ENCODE measurements around the gene MEX3B.

The MEX3B gene

DNA sequence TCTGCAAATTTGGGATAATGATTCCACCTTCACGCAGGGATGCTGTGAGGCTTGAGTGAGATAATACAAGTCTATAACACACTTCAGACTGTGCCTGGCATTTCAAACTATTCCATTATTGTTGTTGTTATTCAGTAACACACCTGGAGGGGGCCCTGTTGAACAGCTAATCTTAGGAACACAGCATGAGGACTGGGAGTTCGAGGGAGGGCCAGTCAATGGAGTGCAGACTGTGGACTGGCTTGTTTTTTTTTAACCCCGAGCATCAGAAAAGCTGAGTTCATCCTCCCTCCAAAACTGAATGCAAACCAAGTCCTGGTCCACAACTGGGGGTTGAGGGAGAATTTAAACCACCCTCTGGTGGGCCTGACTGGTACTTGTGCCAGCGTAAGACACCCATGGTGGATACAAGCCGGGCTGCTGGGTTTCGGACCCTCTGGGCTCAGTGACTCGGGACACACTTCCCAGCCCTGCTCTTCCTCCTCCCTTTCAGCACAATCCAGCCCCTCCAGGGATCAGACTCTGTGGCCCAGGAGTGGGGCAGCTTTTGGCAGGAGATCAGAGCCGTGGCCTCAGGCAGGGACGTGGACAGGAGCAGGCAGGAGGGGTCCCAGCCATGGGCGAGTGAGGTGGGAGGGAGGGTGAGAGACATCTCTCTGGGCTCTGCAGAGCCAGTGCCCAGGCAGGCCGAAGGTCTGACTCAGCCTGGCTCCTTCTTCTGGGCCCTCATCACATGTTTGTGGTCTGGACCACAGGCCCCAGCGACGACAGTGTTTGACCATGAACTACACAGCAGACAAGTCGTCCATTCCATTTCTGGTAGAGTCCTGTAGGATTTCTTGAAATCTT is 36.3 kb upstream of the MEX3B start:
- ChIA-PET POLR2A (no interaction called here), CTCF (interaction anchor here (0.6 to 1.6 kb wide), 3 partner anchors 19 to 500 kb away, joined by 3 to 5 read pairs (median 4); no protein-coding TSS in a partner anchor)
- peak; percentile 44 for DNase-seq (ENCODE audit: extremely low spot score)
- no peak for TF ChIP-seq ELF4 (IDR thresholded peaks at IDR 0.05)
- no peak for TF ChIP-seq TARDBP (IDR thresholded peaks at IDR 0.05)
- TF ChIP-seq FOXA1 (IDR thresholded peaks at IDR 0.05): no peak
- no peak for TF ChIP-seq BHLHE40 (IDR thresholded peaks at IDR 0.05; ENCODE audit: borderline replicate concordance)
- TF ChIP-seq ARNT (IDR thresholded peaks at IDR 0.05): no peak
- TF ChIP-seq, protein P1, sequence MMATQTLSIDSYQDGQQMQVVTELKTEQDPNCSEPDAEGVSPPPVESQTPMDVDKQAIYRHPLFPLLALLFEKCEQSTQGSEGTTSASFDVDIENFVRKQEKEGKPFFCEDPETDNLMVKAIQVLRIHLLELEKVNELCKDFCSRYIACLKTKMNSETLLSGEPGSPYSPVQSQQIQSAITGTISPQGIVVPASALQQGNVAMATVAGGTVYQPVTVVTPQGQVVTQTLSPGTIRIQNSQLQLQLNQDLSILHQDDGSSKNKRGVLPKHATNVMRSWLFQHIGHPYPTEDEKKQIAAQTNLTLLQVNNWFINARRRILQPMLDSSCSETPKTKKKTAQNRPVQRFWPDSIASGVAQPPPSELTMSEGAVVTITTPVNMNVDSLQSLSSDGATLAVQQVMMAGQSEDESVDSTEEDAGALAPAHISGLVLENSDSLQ (IDR thresholded peaks at IDR 0.05): no peak
- TF ChIP-seq LEF1 (IDR thresholded peaks at IDR 0.05; ENCODE audit: borderline replicate concordance): no peak
- no peak for TF ChIP-seq NFRKB (IDR thresholded peaks at IDR 0.05)
- no peak for TF ChIP-seq FOXK2 (IDR thresholded peaks at IDR 0.05)
- no peak for TF ChIP-seq L3MBTL2 (conservative IDR thresholded peaks at IDR 0.05)
- TF ChIP-seq CTBP1 (IDR thresholded peaks at IDR 0.05; ENCODE audit: borderline replicate concordance): no peak
- no peak for TF ChIP-seq ZNF384 (IDR thresholded peaks at IDR 0.05)

DNA sequence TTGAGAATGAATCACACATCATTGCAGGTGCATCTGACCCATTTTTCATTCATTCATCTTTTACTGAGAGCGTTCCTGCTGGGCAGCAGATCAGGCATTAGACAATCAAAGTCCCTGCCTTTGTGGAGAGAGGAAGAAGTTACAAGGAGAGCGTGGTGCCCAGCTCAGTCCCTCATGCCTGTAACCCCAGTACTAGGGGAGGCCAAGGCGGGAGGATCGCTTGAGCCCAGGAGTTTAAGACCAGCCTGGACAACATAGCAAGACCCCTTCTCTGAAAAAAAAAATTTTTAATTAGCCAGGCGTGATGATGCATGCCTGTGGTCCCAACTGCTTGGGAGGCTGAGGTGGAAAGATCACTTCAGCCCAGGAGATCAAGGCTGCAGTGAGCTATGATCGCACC is 35.0 kb upstream of the MEX3B start:
- ChIA-PET CTCF (interaction anchor here (1.6 kb wide), 1 partner anchor 20 kb away, joined by 4 read pairs; no protein-coding TSS in a partner anchor), POLR2A (no interaction called here)
- no peak for DNase-seq (ENCODE audit: extremely low spot score)
- TF ChIP-seq FOXK2 (IDR thresholded peaks at IDR 0.05): no peak
- no peak for TF ChIP-seq CTBP1 (IDR thresholded peaks at IDR 0.05; ENCODE audit: borderline replicate concordance)
- no peak for TF ChIP-seq SP1 (IDR thresholded peaks at IDR 0.05)
- no peak for TF ChIP-seq NFRKB (IDR thresholded peaks at IDR 0.05)
- TF ChIP-seq ELF4 (IDR thresholded peaks at IDR 0.05): no peak
- no peak for TF ChIP-seq FOXM1 (IDR thresholded peaks at IDR 0.05; ENCODE audit: borderline replicate concordance)
- TF ChIP-seq LEF1 (IDR thresholded peaks at IDR 0.05; ENCODE audit: borderline replicate concordance): no peak
- no peak for TF ChIP-seq TARDBP (IDR thresholded peaks at IDR 0.05)
- no peak for TF ChIP-seq ZNF384 (IDR thresholded peaks at IDR 0.05)
- TF ChIP-seq ARNT (IDR thresholded peaks at IDR 0.05): no peak
- no peak for TF ChIP-seq HDGF (IDR thresholded peaks at IDR 0.05; ENCODE audit: borderline replicate concordance)

DNA sequence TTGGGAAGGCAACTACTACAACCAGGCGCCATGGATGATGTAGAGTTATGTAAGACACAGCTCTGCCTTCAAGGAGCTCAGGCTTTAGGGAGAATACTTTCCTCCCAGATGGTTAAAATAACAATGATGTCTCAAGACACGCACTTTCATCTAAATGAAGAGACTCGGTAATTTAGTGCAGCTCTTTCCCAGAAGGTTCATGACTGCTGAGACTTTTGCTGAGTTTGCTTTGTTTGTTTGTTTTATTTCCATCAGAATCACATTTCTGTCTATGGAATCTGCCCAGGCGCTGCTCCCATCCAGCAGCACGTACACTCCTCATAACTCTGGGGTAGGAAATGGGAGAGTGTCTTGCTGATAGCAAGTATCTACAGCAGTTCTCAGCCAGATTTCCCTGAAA is 33.9 kb upstream of the MEX3B start:
- TF ChIP-seq BHLHE40 (IDR thresholded peaks at IDR 0.05; ENCODE audit: borderline replicate concordance): no peak
- TF ChIP-seq, protein P1 (IDR thresholded peaks at IDR 0.05): no peak
- TF ChIP-seq L3MBTL2 (conservative IDR thresholded peaks at IDR 0.05): no peak
- TF ChIP-seq FOXM1 (IDR thresholded peaks at IDR 0.05; ENCODE audit: borderline replicate concordance): no peak
- no peak for TF ChIP-seq FOXA1 (IDR thresholded peaks at IDR 0.05)
- no peak for TF ChIP-seq SP1 (IDR thresholded peaks at IDR 0.05)
- DNase-seq (ENCODE audit: extremely low spot score): no peak
- POLR2A ChIA-PET: interaction anchor here (1.0 kb wide), 1 partner anchor 34 kb away, joined by 4 read pairs; the partner anchor contains the start of gene MEX3B
- CTCF ChIA-PET: no interaction called here

DNA sequence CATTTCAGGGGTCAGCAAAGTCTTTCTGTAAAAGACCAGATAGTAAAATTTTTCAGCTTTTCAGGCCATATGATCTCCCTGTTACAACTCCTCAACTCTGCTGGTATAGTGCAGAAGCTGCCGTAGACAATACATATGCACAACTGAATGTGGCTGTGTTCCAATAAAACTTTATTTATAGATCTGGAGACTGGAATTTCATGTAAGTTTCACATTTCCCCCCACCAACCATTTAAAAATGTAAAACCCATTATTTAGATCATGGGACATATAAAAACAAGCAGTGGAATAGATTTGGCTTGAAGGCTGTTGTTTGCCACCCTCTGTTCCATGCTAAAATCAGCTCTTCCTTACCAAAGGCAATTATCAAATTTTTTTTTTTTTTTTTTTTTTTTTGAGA is 28.8 kb upstream of the MEX3B start:
- DNase-seq (ENCODE audit: extremely low spot score): no peak
- ChIA-PET CTCF (interaction anchor here (0.6 to 1.1 kb wide), 2 partner anchors 34 to 42 kb away, joined by 3 read pairs; no protein-coding TSS in a partner anchor), POLR2A (interaction anchor here (0.6 to 1.0 kb wide), 2 partner anchors 12 to 29 kb away, joined by 3 to 5 read pairs; partner anchors contain the start of gene MEX3B)
- TF ChIP-seq NFRKB (IDR thresholded peaks at IDR 0.05): no peak
- TF ChIP-seq, protein P1 (IDR thresholded peaks at IDR 0.05): no peak

DNA sequence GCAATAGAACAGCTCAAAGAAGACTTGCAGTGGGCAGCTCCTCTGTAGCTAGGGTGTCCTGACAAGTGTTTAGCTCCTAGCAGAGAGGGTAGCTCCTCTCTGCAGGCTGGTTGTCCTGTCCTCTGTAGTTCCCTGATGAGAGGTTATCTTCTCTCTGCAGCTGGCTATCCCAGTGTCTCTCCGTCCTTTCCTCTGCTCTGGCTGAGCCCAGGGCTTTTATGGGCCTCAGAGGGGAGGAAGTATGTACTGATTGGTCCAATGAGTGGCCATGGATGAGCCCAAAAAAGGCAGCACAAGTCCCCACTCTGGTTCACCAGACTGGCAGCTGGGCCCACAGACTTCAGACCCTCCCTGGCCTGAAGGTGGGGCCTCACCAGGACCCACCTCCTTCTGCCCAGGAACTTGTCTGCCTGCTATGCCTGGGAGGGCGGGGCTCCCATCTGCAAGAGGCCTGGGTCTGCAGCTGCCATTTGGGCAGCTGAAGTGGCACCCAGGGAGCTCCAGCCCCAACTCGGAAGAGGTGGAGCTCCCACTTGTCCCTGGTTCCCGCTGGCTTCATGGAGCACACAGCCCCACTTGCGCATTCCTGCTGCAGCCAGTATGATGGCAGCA is 27.2 kb upstream of the MEX3B start:
- POLR2A ChIA-PET: no interaction called here
- CTCF ChIA-PET: no interaction called here

More for the DNA sequence above, 27.2 kb upstream of the MEX3B start:
- TF ChIP-seq L3MBTL2 (conservative IDR thresholded peaks at IDR 0.05): no peak
- no peak for TF ChIP-seq BHLHE40 (IDR thresholded peaks at IDR 0.05; ENCODE audit: borderline replicate concordance)
- TF ChIP-seq LEF1 (IDR thresholded peaks at IDR 0.05; ENCODE audit: borderline replicate concordance): no peak
- no peak for TF ChIP-seq SP1 (IDR thresholded peaks at IDR 0.05)
- TF ChIP-seq TARDBP (IDR thresholded peaks at IDR 0.05): no peak
- TF ChIP-seq SUZ12 (IDR thresholded peaks at IDR 0.05): no peak
- no peak for TF ChIP-seq ZNF384 (IDR thresholded peaks at IDR 0.05)
- TF ChIP-seq FOXA1 (IDR thresholded peaks at IDR 0.05): no peak
- no peak for TF ChIP-seq HDGF (IDR thresholded peaks at IDR 0.05; ENCODE audit: borderline replicate concordance)
- TF ChIP-seq NFRKB (IDR thresholded peaks at IDR 0.05): no peak
- no peak for TF ChIP-seq FOXM1 (IDR thresholded peaks at IDR 0.05; ENCODE audit: borderline replicate concordance)
- TF ChIP-seq, protein P1 (IDR thresholded peaks at IDR 0.05): no peak
- TF ChIP-seq ARNT (IDR thresholded peaks at IDR 0.05): no peak
- DNase-seq (ENCODE audit: extremely low spot score): no peak

Measured in HEK293T (cell line).